Glutamatergic neuron (in vitro differentiated cells): ENCODE measurements around the gene LGR4. TPM values are rescaled to one million over a fixed set of nuclear protein-coding genes. Genes with fewer than 3 reads are reported as not detected.

Experiments used
- DNase-seq: peaks from one replicate; pipeline ENCODE4 v3.0.0; 2022
- H3K27ac Mint-ChIP-seq: one replicate; pipeline ENCODE4 v1.8.0; 2020; ENCODE audit warnings: mild to moderate bottlenecking, mixed read lengths, inconsistent platforms; ENCODE audit not compliant: unreplicated experiment
- H3K27me3 Mint-ChIP-seq: one replicate; pipeline ENCODE4 v1.8.0; 2020; ENCODE audit warnings: mild to moderate bottlenecking, moderate library complexity, mixed read lengths, inconsistent platforms; ENCODE audit not compliant: unreplicated experiment
- H3K36me3 Mint-ChIP-seq: one replicate; pipeline ENCODE4 v1.8.0; 2020; ENCODE audit warnings: mild to moderate bottlenecking, mixed read lengths, inconsistent platforms; ENCODE audit not compliant: unreplicated experiment
- H3K4me1 Mint-ChIP-seq: one replicate; pipeline ENCODE4 v1.8.0; 2020; ENCODE audit warnings: mild to moderate bottlenecking, low read depth, mixed read lengths, inconsistent platforms; ENCODE audit not compliant: unreplicated experiment
- H3K4me3 Mint-ChIP-seq: one replicate; pipeline ENCODE4 v1.8.0; 2020; ENCODE audit warnings: mild to moderate bottlenecking, mixed read lengths, inconsistent platforms; ENCODE audit not compliant: unreplicated experiment
- H3K9me3 Mint-ChIP-seq: one replicate; pipeline ENCODE4 v1.8.0; 2020; ENCODE audit warnings: mild to moderate bottlenecking, moderate library complexity, mixed read lengths, inconsistent platforms; ENCODE audit not compliant: unreplicated experiment
- CTCF ChIP-seq: fragments of 200-600 bp; sonication (generic); IDR thresholded peaks from one replicate; pipeline ENCODE4 v1.5.0; 2021; ENCODE audit not compliant: partially characterized antibody, unreplicated experiment
- total RNA-seq: library from RNA; stranded (reverse); fragmentation: NEBNext Ultra II Directional; extraction: Animal tissue kit (Norgen Biotek cat#: 25700); gene quantifications from one replicate; pipeline ENCODE4 v1.2.1, GENCODE V29; 2021; ENCODE audit not compliant: unreplicated experiment

Gene LGR4
- total RNA-seq, 1 donor from 2014 or later: 87.1 TPM

- Mint-ChIP-seq H3K36me3 (no peaks in the 10 kb centered on the region), H3K27me3 (peaks cover 5% of the 10 kb centered on the region), H3K9me3 (no peaks in the 10 kb centered on the region), H3K4me3 (peak overlapping the region; percentile 70), H3K4me1 (peaks cover 43% of the 10 kb centered on the region), H3K27ac (no peak overlapping the region)
- TF ChIP-seq CTCF: no peak
- DNase-seq: no peak
Measured at GRCh38 chr11:27467181-27467913, 5.2 kb downstream of the LGR4 start.

- H3K27ac Mint-ChIP-seq: no peak overlapping the region
- H3K36me3 Mint-ChIP-seq: no peaks in the 10 kb centered on the region
Measured at GRCh38 chr11:27466363-27466762, 6.2 kb downstream of the LGR4 start.

GRCh38 chr11:27465629-27466028 is 7.0 kb downstream of the LGR4 start:
- no peak for DNase-seq
- Mint-ChIP-seq H3K9me3 (no peaks in the 10 kb centered on the region), H3K27me3 (peaks cover 2% of the 10 kb centered on the region), H3K27ac (no peak overlapping the region), H3K4me3 (peak overlapping the region; percentile 66), H3K4me1 (peaks cover 48% of the 10 kb centered on the region), H3K36me3 (no peaks in the 10 kb centered on the region)
- TF ChIP-seq CTCF: no peak

More at GRCh38 chr11:27466363-27466762, 6.2 kb downstream of the LGR4 start:
- Mint-ChIP-seq H3K4me3 (peak overlapping the region; percentile 57), H3K9me3 (no peaks in the 10 kb centered on the region), H3K27me3 (peaks cover 5% of the 10 kb centered on the region), H3K4me1 (peaks cover 46% of the 10 kb centered on the region)
- no peak for DNase-seq
- TF ChIP-seq CTCF: no peak

DNA sequence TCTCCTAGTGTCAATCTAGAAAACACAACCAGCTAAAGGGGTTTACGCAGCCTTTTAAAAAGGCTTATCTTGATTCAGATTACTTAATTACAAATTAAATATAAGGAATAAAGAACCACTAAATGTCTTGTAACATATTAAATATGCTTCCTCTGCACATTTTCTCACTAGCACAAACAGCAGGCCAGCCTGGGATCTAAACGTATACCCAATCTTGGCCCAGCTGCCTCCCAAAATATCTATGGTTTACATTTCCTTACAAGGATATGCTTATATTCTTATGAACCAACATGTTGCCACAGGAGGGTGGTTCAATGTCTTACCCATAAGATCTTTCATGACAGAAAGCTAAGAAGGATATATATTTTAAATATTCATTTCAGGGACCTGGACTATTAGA is 7.7 kb downstream of the LGR4 start:
- no peak for TF ChIP-seq CTCF
- no peak for DNase-seq
- H3K27me3 Mint-ChIP-seq: peaks cover 2% of the 10 kb centered on the region
- no peak overlapping the region for H3K4me3 Mint-ChIP-seq
- no peak overlapping the region for H3K27ac Mint-ChIP-seq
- peaks cover 3% of the 10 kb centered on the region for H3K9me3 Mint-ChIP-seq
- H3K4me1 Mint-ChIP-seq: peaks cover 52% of the 10 kb centered on the region
- no peaks in the 10 kb centered on the region for H3K36me3 Mint-ChIP-seq

DNA sequence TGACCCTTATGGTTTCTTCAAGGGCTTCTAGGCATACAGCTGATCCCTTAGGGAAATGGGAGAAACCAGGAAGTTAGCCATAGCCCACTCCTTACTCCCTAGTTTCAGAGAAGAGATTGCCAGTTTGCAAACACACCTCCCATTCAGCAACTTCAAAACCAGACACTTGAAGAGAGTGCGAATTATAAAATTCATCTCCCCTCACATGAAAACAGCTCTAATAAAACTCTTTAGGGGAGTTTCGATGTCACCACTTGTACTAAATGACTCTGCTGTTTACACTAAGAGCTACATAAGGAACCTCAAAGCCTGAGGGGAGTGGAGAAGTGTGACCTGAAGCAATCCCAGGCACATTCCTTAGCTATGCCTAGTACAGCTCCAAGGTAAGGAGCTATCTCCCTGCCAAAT is 8.3 kb downstream of the LGR4 start:
- no peak for TF ChIP-seq CTCF
- Mint-ChIP-seq H3K4me1 (peaks cover 49% of the 10 kb centered on the region), H3K36me3 (no peaks in the 10 kb centered on the region), H3K27ac (no peak overlapping the region), H3K27me3 (no peaks in the 10 kb centered on the region), H3K4me3 (no peak overlapping the region), H3K9me3 (peaks cover 3% of the 10 kb centered on the region)
- no peak for DNase-seq
